HG03575 (cell line): ENCODE data around the gene EHMT1.

Source experiments
- ATAC-seq: cut with Tn5 transposase; IDR thresholded peaks from one replicate; pipeline ENCODE4 v1.9.1; 2021; ENCODE audit not compliant: unreplicated experiment, insufficient number of reproducible peaks, low FRiP score; ENCODE audit errors: extremely low read depth

The EHMT1 gene

DNA sequence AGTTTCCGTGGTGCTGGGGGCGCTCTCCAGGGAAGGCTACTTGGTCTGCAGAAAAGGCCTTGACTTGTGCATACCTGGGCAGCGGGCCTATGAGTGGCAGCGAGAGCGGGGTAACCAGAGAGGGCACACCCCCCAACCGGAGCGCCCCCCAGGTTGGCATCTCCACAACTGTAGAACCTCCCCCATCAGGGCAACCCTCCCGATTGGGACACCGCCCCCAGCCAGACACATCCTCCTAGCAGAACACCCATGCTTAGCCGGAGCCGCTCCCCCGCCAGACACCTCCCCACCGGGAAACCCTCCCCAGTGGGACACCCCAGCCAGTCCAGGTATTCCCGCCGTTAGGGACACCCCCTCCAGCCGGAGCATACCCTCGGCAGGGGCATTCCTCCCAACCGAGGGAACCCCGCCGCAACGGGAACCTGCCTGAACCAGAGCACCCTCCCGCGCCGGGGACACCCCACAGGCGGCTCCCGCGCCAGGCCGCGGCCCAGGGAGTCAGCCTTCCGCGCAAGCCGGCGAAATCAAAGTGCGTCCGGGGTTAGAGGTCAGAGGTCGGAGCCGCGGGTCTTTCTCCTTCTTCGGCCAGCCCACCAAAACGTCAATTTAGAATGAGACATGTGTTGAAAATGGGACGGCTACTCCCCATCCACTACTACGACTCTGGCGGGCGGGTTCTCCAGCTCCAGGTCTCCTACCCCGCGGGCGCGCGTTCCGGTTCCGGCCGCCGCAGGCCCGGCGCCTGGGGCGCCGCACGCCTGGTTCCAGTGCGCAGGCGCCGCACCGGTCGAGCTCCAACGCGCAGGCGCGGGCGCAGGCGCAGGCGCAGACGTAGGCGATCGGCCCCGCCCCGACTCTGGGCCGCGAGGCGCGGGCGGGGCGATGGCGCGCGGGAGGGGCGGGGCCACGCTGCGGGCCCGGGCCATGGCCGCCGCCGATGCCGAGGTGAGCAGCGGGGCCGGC is at the start of gene EHMT1:
TSS of gene EHMT1 (plus strand) at position 901 of the 963 bp plus-strand sequence. CDS start at position 925, 24 bp downstream.
- no peak for ATAC-seq

- ATAC-seq: no peak
Observed at GRCh38 chr9:137569609-137570203, 49.1 kb upstream of the EHMT1 start.

DNA sequence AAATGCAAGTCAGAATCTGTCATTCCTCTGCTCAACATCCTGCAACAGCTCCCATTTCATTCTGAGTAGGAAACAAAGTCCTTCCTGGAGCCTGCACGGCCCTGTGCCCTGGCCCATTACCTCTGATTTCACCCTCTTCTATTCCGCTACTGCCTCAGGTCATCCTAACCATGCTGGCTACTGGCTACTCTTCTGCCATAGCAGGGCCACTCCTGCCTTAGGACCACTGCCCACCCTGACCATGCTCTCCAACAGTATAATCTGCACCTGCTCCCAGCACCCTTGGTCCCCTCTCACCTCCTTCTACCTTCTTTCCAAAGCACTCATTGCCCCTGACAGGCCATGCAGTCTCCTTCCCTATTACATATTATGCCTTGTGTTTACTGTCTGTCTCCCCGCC is 48.2 kb upstream of the EHMT1 start:
- ATAC-seq: no peak

DNA sequence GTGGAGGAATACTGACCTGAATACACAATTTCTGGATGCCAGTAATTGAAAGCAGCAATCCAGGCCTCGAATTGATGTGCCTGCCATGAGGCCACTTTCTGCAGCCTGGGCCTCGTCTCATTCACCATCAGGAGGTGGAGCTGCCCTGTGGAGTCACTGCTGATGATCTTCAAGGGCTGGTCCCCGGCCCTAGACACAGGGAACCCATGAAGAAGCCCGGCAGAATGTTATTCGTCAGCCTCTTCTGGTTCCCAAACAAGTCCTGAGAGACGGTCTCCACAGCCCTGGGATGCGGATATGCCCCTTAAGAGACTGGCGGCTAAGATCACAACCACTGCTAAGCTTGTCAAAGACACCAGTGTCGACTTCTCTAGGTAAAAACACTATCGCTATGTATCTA is 44.6 kb upstream of the EHMT1 start:
- no peak for ATAC-seq

DNA sequence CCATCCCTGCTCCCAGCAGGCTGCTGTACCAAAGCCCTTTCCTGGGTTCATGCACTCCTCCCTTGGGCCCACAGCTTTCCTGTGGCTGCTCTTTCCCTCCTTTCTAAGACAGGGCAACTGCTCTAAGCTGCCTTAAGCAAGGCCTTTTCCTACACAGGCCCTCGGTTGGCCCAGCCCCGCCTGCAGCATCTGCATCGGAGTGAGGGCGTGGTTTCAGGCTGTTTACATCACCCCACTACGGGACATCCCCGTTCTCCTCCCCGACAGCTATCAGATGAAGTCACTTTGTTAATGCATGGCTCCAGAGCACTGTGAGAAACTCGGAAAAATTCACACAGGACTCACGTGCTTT is 43.5 kb upstream of the EHMT1 start:
- no peak for ATAC-seq

DNA sequence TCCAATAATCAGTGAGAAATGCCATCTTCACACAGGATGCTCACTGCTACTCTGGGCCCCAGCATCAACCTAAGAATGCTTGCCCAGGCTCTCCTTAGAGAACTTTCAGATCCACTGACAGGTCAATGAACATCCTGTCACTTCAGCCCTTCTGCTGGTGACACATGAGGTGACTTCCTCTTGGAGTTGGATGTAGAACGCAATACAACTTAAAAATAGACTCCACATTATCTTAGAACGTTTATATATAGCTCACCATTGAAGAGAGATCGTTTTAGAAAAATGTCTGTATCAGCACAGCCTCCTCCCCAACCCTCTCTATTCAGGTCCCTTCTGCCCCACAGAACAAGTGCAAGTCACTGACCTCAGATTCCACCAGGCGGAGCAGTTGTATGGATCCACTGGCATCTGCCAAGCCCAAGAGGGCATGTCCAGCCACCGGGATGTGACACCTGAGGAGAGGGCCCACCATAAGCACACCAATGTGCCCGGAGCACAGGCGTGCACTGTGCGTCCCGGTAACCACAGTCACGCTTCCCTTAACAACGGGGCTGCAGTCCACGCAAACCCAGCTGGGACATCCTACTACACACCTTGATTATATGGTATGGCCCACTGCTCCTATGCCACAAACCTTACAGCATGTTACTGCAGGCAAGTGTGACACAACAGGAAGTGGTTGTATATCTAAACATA is 42.9 kb upstream of the EHMT1 start:
- no peak for ATAC-seq

DNA sequence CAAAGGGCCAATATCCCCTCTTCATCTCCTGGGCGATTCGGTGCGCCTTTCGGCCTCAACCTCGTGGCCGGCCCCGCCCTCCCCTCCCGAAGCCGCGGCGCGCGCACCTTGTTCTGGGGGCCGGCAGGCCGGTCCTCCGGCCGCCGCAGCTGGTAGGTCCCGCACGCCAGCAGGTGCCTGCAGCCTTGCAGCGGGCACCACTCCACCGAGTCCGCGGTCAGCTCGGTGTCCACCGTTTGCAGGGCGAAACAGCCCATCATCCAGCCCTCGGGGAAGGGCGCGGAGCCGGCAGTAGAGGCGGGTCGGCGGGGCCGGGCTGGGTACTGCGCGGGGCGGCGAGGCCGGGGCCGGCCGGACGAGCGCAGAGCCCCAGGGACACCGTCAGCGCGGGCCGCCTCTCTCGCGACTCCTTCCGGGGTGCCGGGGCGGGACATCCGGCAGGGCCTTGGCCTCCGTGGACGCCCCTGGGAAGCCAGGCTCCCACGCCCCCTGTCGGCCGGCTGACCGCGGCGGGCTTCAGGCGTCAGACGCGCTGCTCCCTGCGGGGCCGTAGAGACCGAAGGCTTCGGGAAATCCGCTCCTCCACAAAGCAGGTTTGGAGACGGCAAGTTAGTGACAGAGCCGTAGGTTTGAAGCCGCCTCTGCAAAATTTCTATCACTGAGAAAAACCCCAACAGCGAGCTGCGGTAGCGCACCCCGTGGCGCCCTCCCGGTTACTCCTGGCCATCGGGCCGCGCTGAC is 40.1 kb upstream of the EHMT1 start, which contains the start of gene DPH7:
TSS of gene DPH7 (minus strand) at position 408 of the 741 bp plus-strand sequence. CDS start at position 260, 148 bp downstream.
- no peak for ATAC-seq

GRCh38 chr9:137579259-137579604 is 39.6 kb upstream of the EHMT1 start:
- no peak for ATAC-seq

- ATAC-seq: no peak
Observed at GRCh38 chr9:137580209-137580953, 38.4 kb upstream of the EHMT1 start.

GRCh38 chr9:137580954-137581322 is 37.9 kb upstream of the EHMT1 start:
- ATAC-seq: no peak

- no peak for ATAC-seq
Observed at GRCh38 chr9:137581361-137582285, 37.2 kb upstream of the EHMT1 start.

DNA sequence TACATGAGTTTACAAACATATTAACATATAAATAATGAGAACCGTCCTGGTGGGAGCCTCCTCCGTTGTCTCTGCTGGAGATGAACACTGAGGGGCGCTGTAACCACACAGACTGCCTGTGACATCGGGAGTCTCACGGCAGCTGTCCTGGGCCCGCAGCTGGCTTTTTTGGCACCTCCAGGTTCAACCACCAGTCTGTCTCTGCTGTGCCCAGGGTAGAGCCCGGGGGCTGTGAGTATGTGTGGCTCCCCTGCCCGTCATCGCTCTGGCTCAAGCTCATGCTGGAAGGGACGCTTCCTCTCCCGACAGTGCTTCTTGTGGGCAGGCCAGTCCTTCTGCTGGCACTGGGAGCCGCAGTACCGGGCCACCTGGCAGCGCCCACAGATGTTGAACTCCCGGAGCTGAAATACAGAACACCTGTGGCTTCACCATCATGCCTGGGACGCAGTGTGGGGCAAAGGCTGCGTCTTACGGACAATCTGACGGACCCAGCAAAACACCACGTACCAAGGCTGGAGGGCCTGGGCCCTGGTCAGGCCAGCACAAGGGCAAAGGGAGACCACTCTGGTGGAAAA is 36.4 kb upstream of the EHMT1 start:
- no peak for ATAC-seq

- ATAC-seq: no peak
Observed at GRCh38 chr9:137583347-137583746, 35.5 kb upstream of the EHMT1 start.

- no peak for ATAC-seq
Observed at GRCh38 chr9:137583957-137584356, 34.8 kb upstream of the EHMT1 start.

DNA sequence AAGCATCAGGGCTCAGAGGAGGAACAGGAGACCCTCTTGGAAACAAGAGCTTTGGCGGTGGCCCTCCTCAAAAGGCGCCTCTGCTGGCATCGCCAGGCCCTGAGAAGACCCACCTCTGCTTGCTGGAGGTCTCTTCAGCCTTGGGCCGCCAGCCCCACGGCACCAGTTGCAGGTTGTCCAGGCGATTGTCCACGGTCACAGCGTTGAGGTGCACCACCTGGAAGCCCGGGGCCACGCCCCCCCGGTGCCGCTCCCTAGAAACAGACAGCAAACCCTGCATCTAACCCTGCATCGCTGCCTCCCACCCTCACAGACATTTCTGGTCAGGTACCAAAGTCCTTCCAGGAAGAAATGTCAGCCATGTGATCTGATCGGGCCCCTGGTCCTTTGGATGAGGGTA is 32.0 kb upstream of the EHMT1 start:
- ATAC-seq: no peak

DNA sequence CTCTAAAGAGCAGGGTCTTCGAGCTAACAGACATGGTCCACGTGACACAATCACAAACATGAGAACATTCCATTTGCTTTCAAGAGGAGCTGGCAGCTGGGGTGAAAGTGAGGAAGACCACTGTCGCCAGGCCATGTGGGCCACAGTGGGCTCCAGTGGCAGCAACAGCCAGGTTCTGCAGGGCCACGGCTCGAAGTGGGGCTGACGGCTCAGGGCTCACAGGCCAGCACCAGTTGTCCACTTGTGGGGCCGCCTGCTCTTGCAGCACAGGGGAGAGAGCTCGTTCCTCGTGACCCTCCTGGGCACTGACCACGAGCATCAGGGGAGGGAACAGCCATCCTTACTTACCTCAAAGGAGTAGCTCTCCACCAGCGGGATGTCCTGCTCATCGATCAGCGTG is 30.5 kb upstream of the EHMT1 start:
- no peak for ATAC-seq

GRCh38 chr9:137588891-137589290 is 29.9 kb upstream of the EHMT1 start:
- ATAC-seq: no peak
